B cell (primary cell): Measurements from ENCODE around the gene CYBB. TPM values are rescaled to one million over a fixed set of nuclear protein-coding genes. Genes with fewer than 3 reads are reported as not detected.

ENCODE experiments used
- ATAC-seq: fragments of 200-7000 bp; cut with Tn5 transposase; one replicate; pipeline ENCODE4 v1.10.0; 2021; ENCODE audit warnings: low read depth, mild to moderate bottlenecking, moderate number of reproducible peaks, moderate library complexity
- CTCF ChIA-PET: fragments of 350-600 bp; sonication (Branson Sonifier 250); formaldehyde crosslinking; loops from one replicate; lab custom pipeline; 2021; ENCODE audit warnings: antibody characterized with exemption, inconsistent platforms; lab: Charles Lee
- POLR2A ChIA-PET: fragments of 350-600 bp; sonication (Branson Sonifier 250); formaldehyde crosslinking; loops from one replicate; lab custom pipeline; 2021; ENCODE audit warnings: antibody characterized with exemption; lab: Charles Lee
- DNase-seq: peaks from one replicate; pipeline ENCODE4 v3.0.0; 2013
- H2AFZ ChIP-seq: 2 replicates; pipeline ENCODE4 v1.6.1; 2012; ENCODE audit warnings: mild to moderate bottlenecking, low read depth, low read length; ENCODE audit not compliant: insufficient read depth, poor library complexity, severe bottlenecking
- H3K27ac ChIP-seq, 2 donors: 1 replicate in 1 of 2; 2 replicates in 1 of 2; pipeline ENCODE4 v1.5.1; 2012 to 2013; ENCODE audit warnings: low read length in 2 of 2, mild to moderate bottlenecking in 2 of 2, moderate library complexity in 1 of 2
- H3K27me3 ChIP-seq, 4 experiments: fragments of 200-600 bp in 1 of 4; sonication (generic) in 1 of 4; replicated peaks in 1 of 4; 1 replicate in 2 of 4; 2 replicates in 2 of 4; pipeline versions ENCODE4 v1.6.1 to v1.7.0; 2013 to 2016; ENCODE audit warnings: low read length in 3 of 4, mild to moderate bottlenecking in 2 of 4, mixed read lengths in 1 of 4, moderate library complexity in 1 of 4; ENCODE audit not compliant: insufficient read depth in 4 of 4, control insufficient read depth in 3 of 4; ENCODE audit errors: control extremely low read depth in 1 of 4
- H3K36me3 ChIP-seq, 2 experiments: replicated peaks in 1 of 2; 1 replicate in 1 of 2; 2 replicates in 1 of 2; pipeline versions ENCODE4 v1.6.1 to v1.7.1; 2013; ENCODE audit warnings: low read length in 1 of 2; ENCODE audit not compliant: insufficient read depth in 2 of 2, control insufficient read depth in 1 of 2; ENCODE audit errors: control extremely low read depth in 1 of 2, extremely low read depth in 1 of 2
- H3K4me1 ChIP-seq, 2 donors: fragments of 200-600 bp in 1 of 2; sonication (generic) in 1 of 2; 1 replicate in 1 of 2; 2 replicates in 1 of 2; pipeline versions ENCODE4 v1.5.1 to v1.6.1; 2013 to 2017; ENCODE audit warnings: low read length in 2 of 2; ENCODE audit not compliant: control insufficient read depth in 2 of 2, insufficient read depth in 2 of 2
- H3K4me2 ChIP-seq: replicated peaks from 2 replicates; pipeline ENCODE3; 2012; ENCODE audit warnings: mild to moderate bottlenecking, low read depth, low read length; ENCODE audit not compliant: poor library complexity, severe bottlenecking
- H3K4me3 ChIP-seq, 5 experiments: fragments of 200-600 bp in 1 of 5; sonication (generic) in 1 of 5; 1 replicate in 3 of 5; 2 replicates in 2 of 5; pipeline versions ENCODE4 v1.5.1 to v1.7.0; 2011 to 2016; ENCODE audit warnings: low read length in 4 of 5, mild to moderate bottlenecking in 4 of 5, low read depth in 2 of 5, control low read depth in 1 of 5, moderate library complexity in 1 of 5; ENCODE audit not compliant: insufficient read depth in 1 of 5; ENCODE audit errors: control extremely low read depth in 1 of 5, extremely low read depth in 1 of 5
- H3K79me2 ChIP-seq: fragments of 200-600 bp; sonication (generic); one replicate; pipeline ENCODE4 v1.6.0; 2016; ENCODE audit warnings: low read length; ENCODE audit not compliant: control insufficient read depth, insufficient read depth
- H3K9ac ChIP-seq: fragments of 200-600 bp; sonication (generic); 2 replicates; pipeline ENCODE4 v1.6.1; 2017; ENCODE audit warnings: mild to moderate bottlenecking, low read length, moderate library complexity
- H3K9me3 ChIP-seq, 3 donors: one replicate each; pipeline versions ENCODE4 v1.6.1 to v1.7.1; 2013; ENCODE audit warnings: low read length in 2 of 3; ENCODE audit not compliant: control insufficient read depth in 2 of 3, insufficient read depth in 1 of 3; ENCODE audit errors: control extremely low read depth in 1 of 3
- H4K20me1 ChIP-seq: 2 replicates; pipeline ENCODE4 v1.6.0; 2012; ENCODE audit warnings: mild to moderate bottlenecking, low read length; ENCODE audit not compliant: insufficient read depth, control insufficient read depth, poor library complexity, severe bottlenecking
- H3K27ac Mint-ChIP-seq: one replicate; pipeline ENCODE4 v1.8.0; 2021; ENCODE audit warnings: mixed read lengths
- H3K27me3 Mint-ChIP-seq: one replicate; pipeline ENCODE4 v1.8.0; 2021; ENCODE audit warnings: mixed read lengths
- H3K4me1 Mint-ChIP-seq: one replicate; pipeline ENCODE4 v1.8.0; 2021; ENCODE audit warnings: mixed read lengths
- H3K4me3 Mint-ChIP-seq: one replicate; pipeline ENCODE4 v1.8.0; 2021; ENCODE audit warnings: mixed read lengths
- H3K9me3 Mint-ChIP-seq: one replicate; pipeline ENCODE4 v1.8.0; 2022; ENCODE audit warnings: mixed read lengths; ENCODE audit not compliant: insufficient read depth
- CTCF ChIP-seq: fragments of 200-600 bp; IDR thresholded peaks from one replicate; pipeline ENCODE4 v1.8.0; 2022; ENCODE audit warnings: antibody characterized with exemption, mild to moderate bottlenecking
- EZH2 ChIP-seq: IDR thresholded peaks from 2 replicates; pipeline ENCODE4 v1.6.1; 2012; ENCODE audit warnings: borderline replicate concordance, low read depth, mild to moderate bottlenecking, moderate library complexity, low read length; ENCODE audit not compliant: insufficient read depth, poor library complexity, severe bottlenecking
- WGBS: methylation state at CpG from one replicate; pipeline ENCODE4 v1.1.5; 2013; ENCODE audit warnings: missing lambda C conversion rate; ENCODE audit not compliant: insufficient coverage; 5-methylcytosine and 5-hydroxymethylcytosine counted together
- intact Hi-C: fragments of 100-400 bp; cut with micrococcal nuclease; formaldehyde crosslinking; loops from one replicate; pipeline ENCODE4 v1.10.0; 2022
- polyA plus RNA-seq: library from polyadenylated mRNA; depleted of rRNA; stranded (reverse); fragments of >200 nt; gene quantifications from 2 replicates; pipeline ENCODE4 v1.2.3, GENCODE V29; 2012
- total RNA-seq, 2 donors: library from RNA; stranded (reverse); fragments of 120-200 nt in 1 of 2; gene quantifications; 1 replicate in 1 of 2; 2 replicates in 1 of 2; pipeline versions ENCODE4 v1.2.3 to v1.2.4, GENCODE V29; 2013 to 2022

CYBB gene
- total and polyA plus RNA-seq, 2 donors (not counting 1 experiment from before 2014, with no cell fraction given): 72.1 to 132 TPM

- H3K79me2 ChIP-seq: no peaks in the 10 kb centered on the region
- ChIA-PET POLR2A (interaction anchor here (1.1 to 3.4 kb wide), 3 partner anchors 31 to 72 kb away, joined by 4 to 16 read pairs (median 6); no protein-coding TSS in a partner anchor), CTCF (interaction anchor here (1.6 to 5.4 kb wide), 4 partner anchors 7 to 73 kb away, joined by 3 to 50 read pairs (median 5); no protein-coding TSS in a partner anchor)
- Mint-ChIP-seq H3K4me3 (peak overlapping the region; percentile 86), H3K27me3 (no peaks in the 10 kb centered on the region), H3K4me1 (peaks cover 73% of the 10 kb centered on the region), H3K9me3 (no peaks in the 10 kb centered on the region), H3K27ac (peak overlapping the region; percentile 99)
- peak overlapping the region; percentile 89 to 90 for H3K27ac ChIP-seq
- WGBS: no CpG with 5 or more reads among the region's 2 CpGs
- no peaks in the 10 kb centered on the region for H4K20me1 ChIP-seq
- H3K4me1 ChIP-seq: peaks cover 53 to 58% of the 10 kb centered on the region in 2 donors
- intact Hi-C loops: loop anchor here (1.0 kb wide), 1 partner anchor 31 kb away; no protein-coding TSS in a partner anchor
- no peaks in the 10 kb centered on the region for H3K36me3 ChIP-seq
- no peak overlapping the region for H2AFZ ChIP-seq
- H3K9ac ChIP-seq: peak overlapping the region; percentile 46
- ATAC-seq (peak; percentile 66), DNase-seq (peak; percentile 67)
- H3K4me2 ChIP-seq: peak overlapping the region; percentile 56
- no peaks in the 10 kb centered on the region for H3K9me3 ChIP-seq
- H3K27me3 ChIP-seq: no peaks in the 10 kb centered on the region
- TF ChIP-seq EZH2 (no peak), CTCF (no peak)
- H3K4me3 ChIP-seq: peak overlapping the region; percentile 35 to 53 (median 44)
Measured at GRCh38 chrX:37818031-37818430, 38.2 kb downstream of the CYBB start.

- Histone ChIP-seq H4K20me1 (no peaks in the 10 kb centered on the region), H3K36me3 (no peaks in the 10 kb centered on the region), H3K79me2 (no peaks in the 10 kb centered on the region), H3K9ac (no peak overlapping the region), H3K27ac (no peak overlapping the region), H3K9me3 (no peaks in the 10 kb centered on the region), H3K4me2 (no peak overlapping the region), H3K4me1 (peaks cover 54 to 63% of the 10 kb centered on the region in 2 donors), H3K27me3 (no peaks in the 10 kb centered on the region), H2AFZ (no peak overlapping the region), H3K4me3 (no peak overlapping the region)
- Mint-ChIP-seq H3K4me1 (peaks cover 72% of the 10 kb centered on the region), H3K9me3 (no peaks in the 10 kb centered on the region), H3K4me3 (no peak overlapping the region), H3K27ac (peak overlapping the region; percentile 56), H3K27me3 (no peaks in the 10 kb centered on the region)
- POLR2A ChIA-PET: no interaction called here
- intact Hi-C loops: no loop called here
- DNase-seq (no peak), ATAC-seq (no peak)
- WGBS: no CpG with 5 or more reads among the region's 1 CpG
- CTCF ChIA-PET: interaction anchor here (5.4 kb wide), 1 partner anchor 75 kb away, joined by 50 read pairs; no protein-coding TSS in a partner anchor
- no peak for TF ChIP-seq CTCF
- no peak for TF ChIP-seq EZH2
Measured at GRCh38 chrX:37820646-37821045, 40.8 kb downstream of the CYBB start.
